ENCODE results near the gene PSMG3.

Gene PSMG3

GRCh38 chr7:1578513-1578912 is 8.7 kb upstream of the PSMG3 start:
- no peak for DNase-seq

GRCh38 chr7:1576521-1577253 is 6.9 kb upstream of the PSMG3 start:
- no peak for DNase-seq

DNA sequence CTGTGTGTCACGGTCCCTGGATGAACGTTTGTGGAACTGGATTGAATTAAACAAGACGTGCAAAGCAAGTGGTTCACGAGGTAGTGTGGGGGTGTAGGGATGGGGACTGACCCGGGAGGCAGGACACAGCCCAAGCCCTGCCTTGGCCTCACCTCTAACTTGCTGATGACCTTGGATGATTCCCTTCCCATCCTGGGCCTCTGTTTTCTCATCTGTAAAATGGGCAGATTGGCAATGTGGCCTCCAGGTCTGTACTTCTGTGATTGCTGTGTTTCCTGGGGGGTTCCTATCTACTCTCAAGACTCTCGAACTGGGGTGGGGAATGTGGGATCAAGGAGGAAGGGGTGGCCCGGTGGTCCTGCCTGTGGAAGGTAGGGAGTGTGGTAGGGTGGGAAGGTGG is 6.0 kb upstream of the PSMG3 start:
- DNase-seq: no peak

DNA sequence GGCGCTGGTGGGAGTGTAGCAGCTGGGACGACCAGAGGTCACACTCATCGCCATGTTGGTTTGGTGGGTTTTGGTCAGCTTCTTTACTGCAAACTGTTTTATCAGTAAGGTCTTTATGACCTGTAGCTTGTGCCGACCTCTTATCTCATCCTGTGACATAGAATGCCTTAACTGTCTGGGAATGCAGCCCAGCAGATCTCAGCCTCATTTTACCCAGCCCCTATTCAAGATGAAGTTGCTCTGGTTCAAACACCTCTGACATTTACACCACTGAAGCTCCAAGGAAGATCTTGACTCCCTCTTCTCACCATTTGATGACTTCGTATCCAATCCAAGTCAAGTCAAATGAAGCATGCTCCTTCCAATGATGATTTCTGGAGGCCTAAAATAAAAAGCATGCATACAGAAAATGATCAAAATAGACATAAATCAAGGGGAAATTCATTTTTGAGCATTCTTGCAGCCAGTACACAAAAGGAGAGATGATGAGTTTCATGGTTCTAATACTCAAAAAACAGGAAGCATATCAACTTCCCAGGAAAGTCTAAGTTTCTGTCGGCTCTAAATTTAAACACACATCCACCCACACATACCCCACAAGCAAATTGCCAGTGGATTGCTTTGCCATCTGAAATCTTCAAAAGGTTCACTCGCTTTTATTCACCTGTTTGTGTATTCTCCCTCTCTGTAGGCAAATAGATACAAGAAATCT is 2.4 kb upstream of the PSMG3 start:
- no peak for DNase-seq

- no peak for DNase-seq
Observed at GRCh38 chr7:1569440-1569832, 396 bp downstream of the PSMG3 start.

GRCh38 chr7:1569016-1569415 is 816 bp downstream of the PSMG3 start:
- DNase-seq: no peak

DNA sequence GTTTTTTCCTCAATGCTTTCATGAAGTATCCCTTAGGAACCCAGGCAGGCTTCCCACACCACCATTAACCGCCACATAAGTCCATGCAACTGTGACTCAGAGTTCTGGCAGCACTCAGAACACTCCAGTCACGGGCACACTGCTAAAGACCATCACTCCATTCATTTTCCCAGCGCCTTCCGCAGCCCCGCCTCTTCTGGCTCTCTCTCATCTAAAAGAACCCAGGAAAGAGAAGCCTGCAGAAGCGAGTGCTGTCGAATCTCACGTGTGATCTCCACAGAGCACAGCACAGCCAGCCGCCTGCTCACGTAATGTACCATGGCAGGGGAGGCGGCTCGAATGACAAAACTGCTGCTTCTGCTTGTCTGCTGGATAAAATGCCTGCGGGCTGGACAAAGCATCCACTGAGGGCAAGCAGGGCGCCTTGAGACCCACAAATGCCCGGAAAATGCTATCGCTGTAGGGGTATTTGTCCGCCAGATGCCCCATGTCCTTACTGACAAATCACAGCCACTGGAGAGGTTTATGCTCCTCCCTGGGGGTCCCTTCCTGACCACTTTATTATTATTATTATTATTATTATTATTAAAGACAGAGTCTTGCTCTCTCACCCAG is 1.8 kb downstream of the PSMG3 start:
- DNase-seq: no peak

DNA sequence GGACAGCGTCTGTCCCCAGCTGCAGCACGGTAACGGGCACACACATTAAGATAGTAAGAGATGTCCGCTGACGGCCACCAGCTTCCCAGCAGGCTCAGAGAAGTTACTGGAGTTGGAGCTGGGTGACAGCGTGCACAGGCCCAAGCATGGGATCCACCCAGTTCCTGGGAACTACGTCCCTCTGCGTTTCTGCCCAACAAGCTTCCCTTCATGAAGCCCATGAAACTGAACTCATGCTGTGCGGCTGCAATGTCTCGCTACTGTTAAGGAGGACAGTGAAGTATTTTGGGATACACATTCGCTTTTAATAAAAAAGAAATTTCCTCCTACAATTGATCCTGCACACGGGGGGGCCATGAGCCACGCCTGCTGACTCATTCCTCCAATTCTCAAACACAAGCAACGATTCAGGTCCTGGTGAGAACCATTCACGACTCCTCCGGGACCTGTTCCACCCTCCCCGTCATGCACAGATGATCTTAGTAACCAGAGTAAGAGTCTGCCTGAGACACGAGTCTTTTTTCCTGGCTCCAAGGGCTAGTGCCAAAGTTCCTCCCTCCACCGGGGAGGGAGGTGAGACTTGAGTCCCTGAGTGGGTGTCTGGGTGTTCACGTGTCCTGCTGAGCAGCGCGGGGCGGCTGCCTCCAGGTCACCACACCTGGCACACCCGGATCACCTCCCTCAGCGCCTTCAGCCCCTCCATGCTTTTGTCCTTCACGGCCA is 2.6 kb downstream of the PSMG3 start:
- no peak for DNase-seq

GRCh38 chr7:1566687-1567048 is 3.2 kb downstream of the PSMG3 start:
- no peak for DNase-seq

- no peak for DNase-seq
Observed at GRCh38 chr7:1564603-1565022, 5.2 kb downstream of the PSMG3 start.

DNA sequence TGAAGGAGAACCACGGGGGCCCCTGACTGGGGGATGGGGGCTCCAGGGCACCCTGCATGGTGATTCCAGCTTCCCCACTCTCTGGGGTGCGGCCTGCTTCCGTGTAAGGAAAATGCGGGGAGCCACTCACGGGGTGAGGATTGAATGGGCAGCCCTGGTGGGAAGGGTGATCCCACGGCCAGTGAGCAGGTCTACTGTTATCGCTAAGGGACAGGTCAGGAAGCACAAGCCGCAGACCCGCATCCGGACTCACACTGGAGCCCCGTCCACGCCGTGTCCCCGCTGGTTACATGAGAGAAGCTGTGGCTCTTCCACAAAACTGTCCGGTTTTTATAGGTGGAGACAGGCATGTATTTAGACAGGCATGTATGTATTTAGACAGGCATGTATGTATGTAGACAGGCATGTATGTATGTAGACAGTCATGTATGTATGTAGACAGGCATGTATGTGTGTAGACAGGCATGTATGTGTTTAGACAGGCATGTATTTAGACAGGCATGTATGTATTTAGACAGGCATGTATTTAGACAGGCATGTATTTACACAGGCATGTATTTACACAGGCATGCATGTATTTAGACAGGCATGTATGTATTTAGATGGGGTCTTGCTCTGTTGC is 5.7 kb downstream of the PSMG3 start:
- no peak for DNase-seq

- no peak for DNase-seq
Observed at GRCh38 chr7:1562597-1563051, 7.2 kb downstream of the PSMG3 start.

- DNase-seq: no peak
Observed at GRCh38 chr7:1562116-1562515, 7.7 kb downstream of the PSMG3 start.

GRCh38 chr7:1561036-1561940 is 8.5 kb downstream of the PSMG3 start:
- DNase-seq: no peak

DNA sequence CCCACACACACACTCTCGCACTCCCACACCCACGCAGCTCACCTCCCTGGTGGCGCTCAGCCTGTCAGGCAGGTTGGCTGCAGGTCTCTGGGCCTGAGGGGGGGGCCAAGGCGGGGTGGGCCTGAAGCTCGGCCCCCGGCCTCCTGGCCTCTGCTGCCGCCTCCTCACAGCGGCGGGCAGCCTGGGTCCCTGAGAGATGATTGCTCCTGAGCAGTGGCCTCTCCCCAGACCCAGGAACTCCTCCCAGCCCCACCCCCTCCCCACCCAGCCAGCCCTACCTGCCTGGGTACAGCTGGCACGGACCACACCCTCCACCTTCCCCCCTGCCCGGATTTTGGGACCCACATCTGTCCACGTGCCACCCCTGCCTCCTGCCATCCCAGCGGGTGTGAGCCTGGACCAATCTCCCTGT is 9.2 kb downstream of the PSMG3 start:
- DNase-seq: no peak

DNA sequence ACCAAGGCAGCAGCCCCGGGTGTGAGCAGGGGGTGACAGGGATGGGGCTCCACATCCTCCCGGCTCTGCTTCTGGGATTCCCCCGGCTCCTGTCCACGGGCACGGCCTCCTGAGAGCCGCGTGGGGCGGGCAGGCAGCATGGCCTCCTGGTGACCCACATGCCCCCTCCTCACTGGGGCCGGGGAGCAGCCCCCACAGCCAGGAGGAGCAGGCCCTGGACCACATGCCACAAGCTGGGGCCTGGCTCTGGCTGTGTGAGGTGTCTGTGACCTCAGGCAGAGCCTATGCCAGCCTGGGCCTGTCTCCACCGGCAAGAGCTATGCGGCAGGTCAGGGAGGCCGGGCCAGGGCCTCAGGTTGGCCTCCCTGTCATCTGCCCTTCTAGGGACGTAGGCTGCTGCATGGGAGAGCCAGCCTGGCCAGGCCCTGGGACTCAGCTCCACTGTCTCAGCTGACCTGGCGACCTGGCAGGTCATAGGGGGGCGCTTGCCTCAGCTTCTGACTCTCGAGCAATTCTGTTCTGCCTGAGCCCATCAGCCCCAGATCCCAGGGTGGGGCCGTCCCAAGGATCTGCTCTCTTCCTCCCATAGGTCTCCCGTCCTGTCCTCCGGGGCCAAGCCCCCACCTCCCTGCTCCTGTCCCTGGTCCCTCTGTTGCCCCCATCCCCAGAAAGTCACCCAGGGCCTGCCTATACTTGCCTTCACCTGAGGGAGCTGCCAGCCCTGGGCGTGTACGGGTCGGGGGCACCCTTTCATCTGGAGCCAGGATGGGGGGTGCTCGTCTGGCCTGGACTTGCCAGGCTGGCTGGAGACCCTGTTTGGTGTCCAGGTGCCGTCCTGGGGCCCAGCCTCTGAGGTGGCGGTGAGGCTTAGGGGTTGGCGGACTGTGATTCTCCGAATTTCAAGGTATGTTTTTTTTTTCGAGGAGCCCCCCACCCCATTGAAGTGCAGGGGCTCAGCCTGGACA is 9.9 kb downstream of the PSMG3 start:
- DNase-seq: no peak

DNA sequence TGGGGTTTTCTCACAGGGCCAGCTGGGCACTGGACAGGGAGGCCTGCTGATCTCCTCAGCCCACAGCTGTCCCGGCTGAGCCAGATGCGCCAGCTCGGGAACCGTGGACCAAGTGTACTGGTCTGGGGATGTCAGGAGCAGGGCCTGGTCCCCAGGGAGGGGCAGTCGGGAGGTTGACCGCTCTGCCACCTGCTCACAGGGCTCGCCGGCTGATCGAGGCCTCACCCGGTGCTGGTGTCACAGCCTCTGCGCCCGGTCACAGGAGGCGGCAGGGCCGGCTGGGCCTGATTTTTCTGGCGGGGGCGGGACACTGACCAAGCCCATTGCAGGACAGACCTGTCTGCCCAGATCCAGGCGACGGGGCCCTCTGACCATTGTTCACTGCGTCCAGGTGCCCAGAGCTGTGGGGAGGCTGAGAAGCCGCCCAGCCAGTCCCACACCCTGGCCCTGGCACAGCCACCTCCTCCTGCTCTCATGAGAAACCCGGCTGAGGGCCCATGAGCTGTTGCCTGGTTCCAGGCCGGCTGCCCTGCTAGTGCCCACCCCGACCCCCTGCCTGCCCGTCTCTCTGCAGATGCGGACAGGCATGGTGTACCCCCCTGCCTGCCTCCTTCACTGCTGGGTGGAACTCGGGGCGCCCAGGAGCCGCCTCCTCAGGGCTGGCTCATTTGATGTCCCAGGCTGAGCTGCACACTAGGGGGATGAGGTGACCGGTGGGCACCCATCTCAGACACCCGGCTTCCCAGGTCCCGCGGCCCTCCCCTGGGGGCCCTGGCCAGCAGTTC is 10.8 kb downstream of the PSMG3 start:
- no peak for DNase-seq

DNA sequence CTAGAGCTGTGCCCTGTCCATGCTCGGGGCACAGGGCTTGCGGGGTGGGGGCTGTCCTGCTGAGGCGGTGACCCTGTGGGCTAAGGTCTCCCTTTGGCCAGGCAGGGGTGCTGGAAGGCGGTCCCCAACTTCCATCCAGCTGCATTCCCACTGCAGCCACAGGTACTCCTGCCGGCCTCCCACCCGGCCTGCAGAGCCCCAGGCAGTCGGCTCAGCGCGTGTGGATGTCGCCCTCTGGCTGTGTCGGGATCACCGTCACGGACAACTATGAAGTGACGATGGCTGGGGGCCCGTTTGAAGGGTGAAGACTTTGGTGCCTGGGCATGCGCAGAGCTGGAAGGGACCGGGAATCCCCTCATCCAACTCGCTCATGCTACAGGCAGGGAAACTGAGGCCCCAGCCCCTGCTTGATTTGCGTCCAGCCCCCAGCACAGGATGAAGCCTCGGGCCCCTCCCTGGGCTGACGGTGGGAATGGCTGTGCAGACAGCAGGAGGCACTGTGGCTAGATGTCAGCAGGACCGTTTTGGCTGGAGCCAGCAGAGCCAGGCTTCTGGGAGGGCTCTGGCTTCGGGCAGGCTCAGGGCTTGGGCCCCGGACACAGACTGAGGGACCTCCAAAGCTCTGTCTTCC is 11.5 kb downstream of the PSMG3 start:
- no peak for DNase-seq

DNA sequence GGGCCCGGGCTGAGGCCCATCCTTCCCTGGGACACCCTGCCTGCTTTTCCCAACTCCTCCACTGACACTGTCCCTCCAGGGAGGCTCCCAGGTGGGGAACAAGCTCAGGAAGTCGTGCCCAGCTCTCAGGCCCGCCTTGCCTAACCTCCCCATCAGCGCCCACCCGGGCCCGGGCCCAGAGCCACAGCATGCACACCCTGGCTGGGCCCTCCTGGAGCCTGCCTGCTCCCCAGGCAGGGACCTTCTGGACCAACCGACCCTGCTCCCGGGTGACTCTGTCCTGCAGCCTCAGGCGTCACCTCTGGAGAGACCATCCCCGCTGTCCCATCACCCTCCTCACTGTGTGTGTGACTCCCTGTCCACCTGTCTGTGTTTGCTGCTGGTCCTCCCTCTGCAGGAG is 12.1 kb downstream of the PSMG3 start:
- no peak for DNase-seq
